Right lobe of liver (tissue), 4 donors: ENCODE data around the gene PCSK9.

ENCODE experiments used
- CTCF ChIP-seq, 4 donors: fragments of 200-600 bp in 3 of 4; fragments of 450-650 bp in 1 of 4; IDR thresholded peaks; one replicate each; pipeline versions ENCODE4 v1.5.1 to v1.8.0; 2016 to 2022; ENCODE audit warnings: antibody characterized with exemption in 4 of 4, mild to moderate bottlenecking in 2 of 4
- POLR2A ChIP-seq: fragments of 450-650 bp; IDR thresholded peaks from one replicate; pipeline ENCODE4 v1.6.1; 2017; ENCODE audit warnings: antibody characterized with exemption, mild to moderate bottlenecking
- donor health status: DM: no; HTN: no; CAD: no.
- donor health status: DM: no; HTN: no; CAD: no.
- donor health status: DM: no; HTN: yes; CAD: no.

- TF ChIP-seq CTCF (IDR thresholded peaks at IDR 0.05): no peak
- TF ChIP-seq POLR2A: no peak
Observed at GRCh38 chr1:55010194-55010886, 29.0 kb upstream of the PCSK9 start.
